ENCODE measurements around the gene CEACAM18. TPM values are rescaled to one million over a fixed set of nuclear protein-coding genes. Genes with fewer than 3 reads are reported as not detected.

The CEACAM18 gene
- total and polyA plus RNA-seq, 2 donors (not counting 3 experiments of a cell fraction or from before 2014, with no cell fraction given), result not detected

- ChIA-PET CTCF (interaction anchor here (0.7 to 1.6 kb wide), 3 partner anchors 182 to 923 kb away, joined by 3 to 4 read pairs (median 3); no protein-coding TSS in a partner anchor), POLR2A (no interaction called here)
- Histone ChIP-seq H2AFZ (ENCODE audit: low read depth, low read length) (no peak overlapping the region), H3K9me3 (replicated peaks; ENCODE audit: control insufficient read depth, insufficient read depth, low read length) (no peaks in the 10 kb centered on the region), H3K79me2 (ENCODE audit: control insufficient read depth, insufficient read depth, low read length) (no peaks in the 10 kb centered on the region), H3K9ac (replicated peaks; ENCODE audit: extremely low read depth, insufficient read depth, low read length) (no peak overlapping the region), H3K36me3 (ENCODE audit: control insufficient read depth in 2 of 2, extremely low read depth in 1 of 2, insufficient read depth in 2 of 2, low read length in 2 of 2) (no peaks in the 10 kb centered on the region), H3K9me1 (replicated peaks; ENCODE audit: control insufficient read depth, extremely low read depth, insufficient read depth, low read length) (no peaks in the 10 kb centered on the region), H3K4me1 (ENCODE audit: control insufficient read depth, extremely low read depth, insufficient read depth, low read length) (peaks cover 3% of the 10 kb centered on the region), H3K4me2 (ENCODE audit: insufficient read depth, low read length) (no peak overlapping the region), H3K27ac (ENCODE audit: insufficient read depth, low read depth, low read length) (no peak overlapping the region), H3K27me3 (ENCODE audit: control insufficient read depth in 2 of 2, insufficient read depth in 2 of 2, low read length in 2 of 2) (no peaks in the 10 kb centered on the region), H3K4me3 (replicated peaks in 1 of 3; ENCODE audit: insufficient read depth in 1 of 3, low read depth in 1 of 3, low read length in 3 of 3) (no peak overlapping the region), H4K20me1 (replicated peaks; ENCODE audit: control insufficient read depth, extremely low read depth, insufficient read depth, low read length) (no peaks in the 10 kb centered on the region)
- BruUV-seq (replicated peaks), result no TSS peak
- TF ChIP-seq EZH2 (IDR thresholded peaks at IDR 0.05; ENCODE audit: borderline replicate concordance, low read depth, low read length, severe bottlenecking) (no peak), MAX (IDR thresholded peaks at IDR 0.05; ENCODE audit: insufficient read depth, insufficient read length) (no peak), POLR2A (IDR thresholded peaks at IDR 0.05; ENCODE audit: low read depth, low read length) (no peak), JUN (IDR thresholded peaks at IDR 0.05; ENCODE audit: borderline replicate concordance, insufficient read depth, insufficient read length, low read depth) (no peak), POLR2AphosphoS5 (IDR thresholded peaks at IDR 0.05; ENCODE audit: insufficient read depth, low read depth, low read length) (no peak)
- dilution Hi-C loops (cut with MboI; ENCODE audit: extremely low pct_ligation_motif_present, low sequenced_read_pairs) (no loop called here), intact Hi-C loops (cut with micrococcal nuclease) (no loop called here)
- DNase-seq (ENCODE audit: low read depth, low spot score), result no peak
- no peak for FAIRE-seq
Observed at GRCh38 chr19:51479531-51480331, 1.4 kb downstream of the CEACAM18 start.

- BruUV-seq (replicated peaks), result no TSS peak
- TF ChIP-seq EZH2 (IDR thresholded peaks at IDR 0.05; ENCODE audit: borderline replicate concordance, low read depth, low read length, severe bottlenecking), result no peak
- TF ChIP-seq POLR2AphosphoS5 (IDR thresholded peaks at IDR 0.05; ENCODE audit: insufficient read depth, low read depth, low read length), result no peak
- no peak for TF ChIP-seq MYC (IDR thresholded peaks at IDR 0.05; ENCODE audit: low read depth, low read length)
- TF ChIP-seq JUN (IDR thresholded peaks at IDR 0.05; ENCODE audit: borderline replicate concordance, insufficient read depth, insufficient read length, low read depth), result no peak
- no peak for TF ChIP-seq MAX (IDR thresholded peaks at IDR 0.05; ENCODE audit: insufficient read depth, insufficient read length)
- TF ChIP-seq POLR2A (IDR thresholded peaks at IDR 0.05; ENCODE audit: low read depth, low read length), result no peak
- TF ChIP-seq GATA2 (IDR thresholded peaks at IDR 0.05; ENCODE audit: insufficient read depth, insufficient read length, low read depth, low read length), result no peak
- no peak for TF ChIP-seq CTCF (IDR thresholded peaks at IDR 0.05; ENCODE audit: extremely low read depth in 1 of 2, insufficient read depth in 1 of 2, low read depth in 1 of 2, low read length in 2 of 2)
- TF ChIP-seq FOS (IDR thresholded peaks at IDR 0.05; ENCODE audit: borderline replicate concordance, insufficient read depth, low read length), result no peak
- Histone ChIP-seq H3K79me2 (ENCODE audit: control insufficient read depth, insufficient read depth, low read length) (no peaks in the 10 kb centered on the region), H3K36me3 (ENCODE audit: control insufficient read depth in 2 of 2, extremely low read depth in 1 of 2, insufficient read depth in 2 of 2, low read length in 2 of 2) (no peaks in the 10 kb centered on the region), H3K9me3 (replicated peaks; ENCODE audit: control insufficient read depth, insufficient read depth, low read length) (no peaks in the 10 kb centered on the region), H3K9me1 (replicated peaks; ENCODE audit: control insufficient read depth, extremely low read depth, insufficient read depth, low read length) (no peaks in the 10 kb centered on the region), H3K27me3 (ENCODE audit: control insufficient read depth in 2 of 2, insufficient read depth in 2 of 2, low read length in 2 of 2) (no peaks in the 10 kb centered on the region), H3K4me1 (ENCODE audit: control insufficient read depth, extremely low read depth, insufficient read depth, low read length) (no peaks in the 10 kb centered on the region), H4K20me1 (replicated peaks; ENCODE audit: control insufficient read depth, extremely low read depth, insufficient read depth, low read length) (no peaks in the 10 kb centered on the region), H3K9ac (replicated peaks; ENCODE audit: extremely low read depth, insufficient read depth, low read length) (no peak overlapping the region), H3K27ac (ENCODE audit: insufficient read depth, low read depth, low read length) (no peak overlapping the region), H3K4me2 (ENCODE audit: insufficient read depth, low read length) (no peak overlapping the region), H3K4me3 (replicated peaks in 1 of 3; ENCODE audit: insufficient read depth in 1 of 3, low read depth in 1 of 3, low read length in 3 of 3) (no peak overlapping the region), H2AFZ (ENCODE audit: low read depth, low read length) (no peak overlapping the region)
- dilution Hi-C loops (cut with MboI; ENCODE audit: extremely low pct_ligation_motif_present, low sequenced_read_pairs) (no loop called here), intact Hi-C loops (cut with micrococcal nuclease) (no loop called here)
- DNase-seq (ENCODE audit: low read depth, low spot score), result no peak
- ChIA-PET CTCF (interaction anchor here (0.7 to 2.5 kb wide), 5 partner anchors 8 to 924 kb away, joined by 3 to 15 read pairs (median 5); no protein-coding TSS in a partner anchor), POLR2A (no interaction called here)
- no peak for FAIRE-seq
Observed at GRCh38 chr19:51480590-51480989, 2.3 kb downstream of the CEACAM18 start.
